ENCODE measurements around the gene SERPINA3. TPM values are rescaled to one million over a fixed set of nuclear protein-coding genes. Genes with fewer than 3 reads are reported as not detected.

SERPINA3 gene
- total RNA-seq, 1 experiment from 2014 or later, result not detected

DNA sequence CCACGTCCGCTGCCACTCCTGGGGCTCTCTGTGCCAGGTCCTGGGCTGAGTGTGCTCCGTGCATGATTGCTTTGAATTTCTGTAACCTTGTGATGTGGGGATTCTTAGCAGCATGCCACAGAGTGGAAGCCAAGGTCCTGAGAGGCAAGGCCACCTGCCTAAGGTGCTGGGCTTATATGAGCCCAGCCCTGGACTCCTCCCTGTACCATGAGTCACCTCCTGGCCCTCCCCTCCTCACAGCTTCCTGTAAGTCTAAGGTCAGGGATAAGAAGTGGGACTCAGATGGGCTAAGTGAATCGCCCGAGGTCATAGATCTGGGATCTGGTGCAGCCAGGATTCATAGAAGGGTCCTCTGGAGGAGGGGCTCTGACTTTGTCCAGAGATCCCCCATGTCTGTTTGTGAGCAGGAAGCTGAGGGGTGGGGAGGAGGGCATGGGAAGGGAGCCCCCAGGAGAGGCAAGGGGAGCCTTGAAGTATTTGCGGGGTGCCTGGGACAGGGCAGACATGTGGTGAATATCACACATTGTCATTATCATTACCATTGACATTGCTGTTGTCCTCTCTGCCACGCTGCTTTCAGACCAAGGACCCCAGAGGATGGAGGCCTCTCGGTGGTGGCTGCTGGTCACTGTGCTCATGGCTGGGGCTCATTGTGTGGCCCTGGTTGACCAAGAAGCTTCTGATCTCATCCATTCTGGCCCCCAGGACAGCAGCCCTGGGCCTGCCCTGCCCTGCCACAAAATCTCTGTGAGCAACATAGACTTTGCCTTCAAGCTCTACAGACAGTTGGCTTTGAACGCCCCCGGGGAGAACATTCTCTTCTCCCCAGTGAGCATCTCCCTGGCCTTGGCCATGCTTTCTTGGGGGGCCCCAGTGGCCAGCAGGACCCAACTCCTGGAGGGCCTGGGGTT, 28.8 kb downstream of the SERPINA3 start:
- no peaks in the 10 kb centered on the region for H3K36me3 ChIP-seq (replicated peaks; ENCODE audit: control insufficient read depth, insufficient read depth, low read length)
- no peak overlapping the region for H3K4me3 ChIP-seq (ENCODE audit: insufficient read depth, low read depth, low read length)
- H3K27me3 ChIP-seq (ENCODE audit: control insufficient read depth, insufficient read depth, low read length), result no peaks in the 10 kb centered on the region
- no peak for DNase-seq

DNA sequence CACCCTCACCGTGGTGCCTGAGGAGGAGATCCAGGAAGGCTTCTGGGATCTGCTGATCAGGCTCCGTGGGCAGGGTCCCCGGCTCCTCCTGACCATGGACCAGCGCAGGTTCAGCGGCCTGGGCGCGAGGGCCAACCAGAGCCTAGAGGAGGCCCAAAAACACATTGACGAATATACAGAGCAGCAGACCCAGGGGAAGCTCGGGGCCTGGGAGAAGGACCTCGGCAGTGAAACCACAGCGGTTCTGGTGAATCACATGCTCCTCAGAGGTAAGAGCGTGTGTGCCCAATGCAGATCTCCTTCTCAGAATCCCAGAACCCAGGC, 29.4 kb downstream of the SERPINA3 start:
- no peak for DNase-seq
- no peak overlapping the region for H3K4me3 ChIP-seq (ENCODE audit: insufficient read depth, low read depth, low read length)

DNA sequence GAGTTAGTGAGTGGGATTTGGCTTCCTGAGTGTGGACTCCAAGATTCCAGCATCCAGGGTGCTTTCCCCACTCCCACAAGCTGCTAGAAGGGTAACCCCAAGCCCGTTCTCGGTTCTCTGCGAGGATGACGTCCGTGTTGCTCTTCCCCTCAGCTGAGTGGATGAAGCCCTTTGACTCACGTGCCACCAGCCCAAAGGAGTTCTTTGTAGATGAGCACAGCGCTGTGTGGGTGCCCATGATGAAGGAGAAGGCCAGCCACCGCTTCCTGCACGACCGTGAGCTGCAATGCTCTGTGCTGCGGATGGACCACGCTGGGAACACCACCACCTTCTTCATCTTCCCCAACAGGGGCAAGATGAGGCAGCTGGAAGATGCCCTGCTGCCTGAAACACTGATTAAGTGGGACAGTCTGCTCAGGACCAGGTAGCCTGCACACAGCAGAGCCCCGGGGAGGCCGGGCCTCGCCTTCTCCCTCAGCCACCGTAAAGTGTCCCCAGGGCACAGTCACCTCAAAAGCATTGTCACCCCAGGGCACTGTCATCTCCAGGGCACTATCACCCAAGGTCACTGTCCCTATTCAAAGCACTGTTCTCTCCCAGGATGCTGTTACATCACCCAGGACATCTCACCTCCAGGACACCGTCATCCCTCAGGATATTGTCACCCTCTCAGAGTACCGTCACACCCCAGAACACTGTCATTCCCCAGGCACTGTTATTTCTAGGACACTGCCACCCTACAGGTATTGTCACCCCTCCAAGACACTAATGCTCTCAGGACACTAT, 31.3 kb downstream of the SERPINA3 start:
- Histone ChIP-seq H3K36me3 (replicated peaks; ENCODE audit: control insufficient read depth, insufficient read depth, low read length) (no peaks in the 10 kb centered on the region), H3K4me3 (ENCODE audit: insufficient read depth, low read depth, low read length) (no peak overlapping the region), H3K27me3 (ENCODE audit: control insufficient read depth, insufficient read depth, low read length) (no peaks in the 10 kb centered on the region)
- no peak for DNase-seq

More for the DNA sequence above, 29.4 kb downstream of the SERPINA3 start:
- no peaks in the 10 kb centered on the region for H3K27me3 ChIP-seq (ENCODE audit: control insufficient read depth, insufficient read depth, low read length)
- H3K36me3 ChIP-seq (replicated peaks; ENCODE audit: control insufficient read depth, insufficient read depth, low read length), result no peaks in the 10 kb centered on the region

DNA sequence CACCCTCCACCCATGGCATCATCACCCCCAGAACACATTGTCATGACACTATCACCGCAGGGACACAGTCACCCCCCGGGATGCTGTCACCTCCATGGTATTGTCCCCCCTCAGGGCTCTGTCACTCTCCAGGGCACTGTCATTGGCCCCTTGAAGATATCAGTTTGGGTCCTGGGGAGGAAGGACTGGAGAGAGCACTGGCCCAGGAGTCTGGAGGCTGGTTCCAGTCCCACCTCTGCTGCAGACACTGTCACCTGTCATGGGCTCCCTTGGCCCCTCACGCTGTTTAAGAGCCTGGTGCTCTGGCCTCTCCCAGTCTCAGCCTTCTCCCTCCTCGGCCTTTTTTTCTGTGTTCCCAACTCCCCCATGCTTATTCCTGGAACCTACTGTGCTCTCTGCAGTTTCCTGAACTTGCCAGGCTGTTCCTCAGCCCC, 31.9 kb downstream of the SERPINA3 start:
- no peak overlapping the region for H3K4me3 ChIP-seq (ENCODE audit: insufficient read depth, low read depth, low read length)

DNA sequence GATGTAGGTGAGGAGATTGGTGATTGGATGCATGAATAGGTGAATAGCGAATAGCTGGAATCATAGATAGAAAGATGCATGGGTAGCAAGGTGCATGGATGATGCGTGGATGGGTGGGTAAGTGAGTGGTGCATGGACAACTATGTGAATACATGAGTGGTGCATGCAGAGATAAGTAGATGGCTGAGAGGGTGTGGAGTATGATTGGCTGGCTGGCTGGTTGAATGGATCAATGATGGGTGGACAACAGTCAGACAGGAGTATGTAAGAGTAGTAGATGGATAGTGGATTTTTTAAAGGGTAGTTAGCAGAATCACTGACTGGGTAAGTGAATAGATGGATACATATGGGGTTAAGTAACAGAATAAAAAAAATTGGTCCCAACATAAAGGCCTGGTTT, 33.9 kb downstream of the SERPINA3 start:
- no peak overlapping the region for H3K4me3 ChIP-seq (ENCODE audit: insufficient read depth, low read depth, low read length)
- H3K27me3 ChIP-seq (ENCODE audit: control insufficient read depth, insufficient read depth, low read length), result no peaks in the 10 kb centered on the region
- no peak for DNase-seq
- no peaks in the 10 kb centered on the region for H3K36me3 ChIP-seq (replicated peaks; ENCODE audit: control insufficient read depth, insufficient read depth, low read length)

More for the DNA sequence above, 31.9 kb downstream of the SERPINA3 start:
- DNase-seq, result no peak
- Histone ChIP-seq H3K36me3 (replicated peaks; ENCODE audit: control insufficient read depth, insufficient read depth, low read length) (no peaks in the 10 kb centered on the region), H3K27me3 (ENCODE audit: control insufficient read depth, insufficient read depth, low read length) (no peaks in the 10 kb centered on the region)

DNA sequence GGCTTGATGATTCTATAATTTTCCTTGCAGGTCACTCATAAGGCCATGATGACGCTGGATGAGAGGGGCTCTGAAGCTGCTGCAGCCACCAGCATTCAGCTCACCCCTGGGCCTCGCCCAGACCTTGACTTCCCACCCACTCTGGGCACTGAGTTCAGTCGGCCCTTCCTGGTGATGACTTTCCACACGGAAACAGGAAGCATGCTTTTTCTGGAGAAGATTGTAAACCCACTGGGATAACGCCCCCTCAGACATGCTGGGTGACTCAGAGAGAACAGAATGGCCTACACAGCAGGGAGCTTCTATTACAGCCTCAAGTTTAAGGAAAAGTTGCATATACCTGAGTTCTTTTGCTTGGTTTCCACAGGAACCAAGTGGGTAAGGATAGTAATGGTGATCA, 34.3 kb downstream of the SERPINA3 start:
- DNase-seq, result no peak
- H3K4me3 ChIP-seq (ENCODE audit: insufficient read depth, low read depth, low read length), result no peak overlapping the region
- no peaks in the 10 kb centered on the region for H3K36me3 ChIP-seq (replicated peaks; ENCODE audit: control insufficient read depth, insufficient read depth, low read length)
- no peaks in the 10 kb centered on the region for H3K27me3 ChIP-seq (ENCODE audit: control insufficient read depth, insufficient read depth, low read length)

DNA sequence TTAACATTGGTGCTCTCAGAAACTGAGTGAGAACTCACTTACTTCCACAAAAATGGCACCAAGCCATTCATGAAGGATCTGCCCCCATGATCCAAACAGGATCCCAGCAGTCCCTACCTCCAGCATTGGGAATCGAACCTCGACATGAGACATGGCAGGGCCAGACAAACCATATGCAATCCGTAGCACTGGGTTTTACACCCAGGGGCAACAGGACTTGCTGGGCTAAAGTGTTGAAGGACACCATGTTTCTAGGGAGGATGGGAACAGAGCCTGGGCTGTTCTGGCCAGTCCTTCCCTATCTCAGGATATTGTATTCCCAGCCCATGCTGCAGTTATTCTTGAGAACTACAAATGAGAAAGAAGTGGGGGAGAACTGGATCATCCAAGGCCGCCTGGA, 36.6 kb downstream of the SERPINA3 start:
- DNase-seq, result no peak
- Histone ChIP-seq H3K27me3 (ENCODE audit: control insufficient read depth, insufficient read depth, low read length) (no peaks in the 10 kb centered on the region), H3K4me3 (ENCODE audit: insufficient read depth, low read depth, low read length) (no peak overlapping the region), H3K36me3 (replicated peaks; ENCODE audit: control insufficient read depth, insufficient read depth, low read length) (no peaks in the 10 kb centered on the region)

GRCh38 chr14:94649543-94650443, 37.6 kb downstream of the SERPINA3 start:
- no peak for DNase-seq
- Histone ChIP-seq H3K36me3 (replicated peaks; ENCODE audit: control insufficient read depth, insufficient read depth, low read length) (no peaks in the 10 kb centered on the region), H3K27me3 (ENCODE audit: control insufficient read depth, insufficient read depth, low read length) (no peaks in the 10 kb centered on the region), H3K4me3 (ENCODE audit: insufficient read depth, low read depth, low read length) (no peak overlapping the region)

GRCh38 chr14:94650444-94650775, 38.2 kb downstream of the SERPINA3 start:
- Histone ChIP-seq H3K27me3 (ENCODE audit: control insufficient read depth, insufficient read depth, low read length) (no peaks in the 10 kb centered on the region), H3K4me3 (ENCODE audit: insufficient read depth, low read depth, low read length) (no peak overlapping the region), H3K36me3 (replicated peaks; ENCODE audit: control insufficient read depth, insufficient read depth, low read length) (no peaks in the 10 kb centered on the region)
- DNase-seq, result no peak

DNA sequence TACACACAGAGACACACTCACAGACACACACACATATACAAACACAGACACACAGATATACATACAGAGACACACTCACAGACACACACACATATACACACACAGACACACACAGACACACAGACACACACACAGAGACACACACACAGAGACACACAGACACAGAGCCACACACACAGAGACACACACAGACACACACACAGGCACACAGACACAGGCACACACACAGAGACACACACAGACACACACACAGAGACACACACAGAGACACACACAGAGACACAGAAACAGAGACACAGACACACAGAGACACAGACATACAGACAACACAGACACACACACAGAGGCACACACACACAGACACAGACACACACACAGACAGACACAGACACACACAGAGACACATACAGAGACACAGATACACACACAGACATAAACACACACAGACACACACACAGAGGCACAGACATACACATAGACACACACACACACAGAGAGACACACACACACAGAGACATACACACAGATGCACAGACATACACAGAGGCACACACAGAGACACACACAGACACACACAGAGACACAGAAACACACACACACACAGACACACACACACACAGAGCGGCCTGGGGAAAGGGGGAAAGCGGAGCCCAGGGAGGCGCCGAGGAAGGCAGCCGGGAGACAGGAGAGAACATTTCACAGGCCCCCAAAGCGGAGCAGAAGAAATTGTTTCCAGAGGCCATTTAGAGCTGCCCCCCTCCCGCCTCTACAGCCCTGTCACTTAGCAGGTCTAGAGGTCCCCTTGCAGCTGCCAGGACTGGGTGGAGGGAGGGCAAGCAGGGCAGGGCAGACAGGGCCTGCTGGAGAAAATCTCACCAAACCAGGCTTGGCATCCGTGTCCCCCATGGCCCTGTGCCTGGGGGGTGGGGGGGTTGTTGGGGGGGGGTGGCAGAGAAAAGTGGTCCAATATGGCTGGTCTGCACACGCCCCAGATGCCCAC, 38.9 kb downstream of the SERPINA3 start:
- H3K36me3 ChIP-seq (replicated peaks; ENCODE audit: control insufficient read depth, insufficient read depth, low read length), result no peaks in the 10 kb centered on the region
- no peaks in the 10 kb centered on the region for H3K27me3 ChIP-seq (ENCODE audit: control insufficient read depth, insufficient read depth, low read length)
- DNase-seq, result no peak
- H3K4me3 ChIP-seq (ENCODE audit: insufficient read depth, low read depth, low read length), result no peak overlapping the region

DNA sequence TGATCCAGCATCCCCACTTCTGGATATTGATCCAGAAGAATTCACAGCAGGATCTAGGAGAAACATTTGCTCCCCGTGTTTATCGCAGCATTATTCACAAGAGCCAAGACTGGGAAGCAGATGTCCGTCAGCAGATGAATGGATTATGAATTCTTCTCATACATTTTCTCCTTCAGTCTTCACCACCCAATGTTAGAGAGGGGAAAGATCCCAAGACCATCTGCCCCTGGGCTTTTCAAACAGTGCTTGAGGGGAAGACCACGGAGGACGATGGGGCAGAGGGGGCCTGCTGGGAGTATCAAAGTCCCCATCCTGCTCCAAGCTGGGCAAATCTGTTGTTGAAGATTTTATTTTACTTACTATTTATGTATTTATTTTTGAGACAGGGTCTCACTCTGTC, 41.1 kb downstream of the SERPINA3 start:
- Histone ChIP-seq H3K4me3 (ENCODE audit: insufficient read depth, low read depth, low read length) (no peak overlapping the region), H3K27me3 (ENCODE audit: control insufficient read depth, insufficient read depth, low read length) (no peaks in the 10 kb centered on the region), H3K36me3 (replicated peaks; ENCODE audit: control insufficient read depth, insufficient read depth, low read length) (no peaks in the 10 kb centered on the region)
- DNase-seq, result no peak

DNA sequence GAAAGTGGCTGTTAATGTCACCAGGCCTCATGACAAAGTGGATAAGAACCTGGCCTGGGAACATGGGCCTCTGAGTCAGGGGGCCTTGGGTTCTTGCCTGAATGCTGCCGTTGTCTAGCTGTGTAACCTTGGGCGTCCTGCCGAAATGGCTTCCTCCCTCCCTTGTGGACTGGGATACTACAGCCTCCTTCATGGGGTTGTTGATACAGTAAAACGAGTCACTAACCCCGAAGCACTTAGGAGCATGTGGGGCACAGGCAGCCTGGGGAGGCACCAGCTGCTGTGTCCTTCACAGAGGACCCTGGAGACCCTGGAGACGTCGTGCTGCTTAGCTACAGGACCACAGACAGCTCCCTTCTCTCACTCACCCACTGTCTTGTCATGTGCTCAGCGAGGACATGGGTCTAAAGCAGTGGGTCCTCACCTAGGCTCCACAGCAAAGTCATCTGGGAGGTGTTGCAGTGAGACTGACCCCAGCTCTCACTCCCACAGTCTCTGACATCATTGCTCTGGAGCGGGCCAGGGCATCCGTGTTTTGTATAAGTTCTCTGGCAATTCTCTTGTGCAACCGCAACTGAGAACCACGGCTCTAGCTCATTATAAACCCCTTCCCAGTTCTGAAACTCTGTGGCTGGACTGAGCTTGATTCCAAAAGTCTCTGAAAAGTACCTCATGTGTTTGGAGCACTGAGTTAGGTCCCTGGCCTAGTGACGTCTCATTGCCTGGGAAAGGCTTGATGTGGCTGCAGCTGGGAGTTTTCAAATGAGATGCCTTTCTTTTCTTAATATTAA, 42.1 kb downstream of the SERPINA3 start:
- H3K36me3 ChIP-seq (replicated peaks; ENCODE audit: control insufficient read depth, insufficient read depth, low read length), result no peaks in the 10 kb centered on the region
- DNase-seq, result no peak
- no peaks in the 10 kb centered on the region for H3K27me3 ChIP-seq (ENCODE audit: control insufficient read depth, insufficient read depth, low read length)
- no peak overlapping the region for H3K4me3 ChIP-seq (ENCODE audit: insufficient read depth, low read depth, low read length)

DNA sequence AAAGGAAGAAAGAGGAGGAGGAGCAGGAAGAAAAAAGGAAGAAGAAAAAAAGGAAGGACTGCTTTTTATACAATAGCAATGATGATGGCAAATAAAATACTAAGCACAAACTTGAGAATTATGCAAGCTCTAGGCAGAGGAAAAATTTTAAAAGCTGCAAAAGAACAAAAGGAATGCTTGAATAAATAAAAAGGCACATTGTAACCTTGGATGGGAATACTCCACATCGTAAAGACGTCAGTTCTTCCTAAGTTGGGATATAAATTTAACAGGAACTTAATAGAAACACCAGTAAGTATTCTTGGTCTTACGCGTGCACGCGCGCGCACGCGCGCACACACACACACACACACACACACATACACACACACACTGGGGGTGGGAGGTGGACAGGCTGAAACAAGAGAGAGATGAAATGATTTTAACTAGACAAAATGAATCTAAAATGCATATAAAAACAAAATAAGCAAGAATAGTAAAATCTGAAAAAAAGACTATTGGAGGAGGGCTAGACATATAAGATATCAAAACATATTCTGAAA, 43.0 kb downstream of the SERPINA3 start:
- no peak for DNase-seq
- Histone ChIP-seq H3K4me3 (ENCODE audit: insufficient read depth, low read depth, low read length) (no peak overlapping the region), H3K36me3 (replicated peaks; ENCODE audit: control insufficient read depth, insufficient read depth, low read length) (no peaks in the 10 kb centered on the region), H3K27me3 (ENCODE audit: control insufficient read depth, insufficient read depth, low read length) (no peaks in the 10 kb centered on the region)
